SK-N-SH (cell line): ENCODE measurements around the gene DENND1A. TPM values are rescaled to one million over a fixed set of nuclear protein-coding genes. Genes with fewer than 3 reads are reported as not detected.
"Not testable (repeated sequence)": the region's sequence is repeated elsewhere in the genome, so short reads cannot be mapped to it uniquely, and the experiment has no call there.

Experiments
- CTCF ChIA-PET: fragments of 300-600, 350-600 bp; formaldehyde crosslinking; extraction: SDS; loops from one replicate; lab custom pipeline; 2021; lab: Yijun Ruan, JAX
- POLR2A ChIA-PET: fragments of 350-600 bp; sonication (Branson Sonifier 250); formaldehyde crosslinking; extraction: SDS; loops from one replicate; lab custom pipeline; 2020; ENCODE audit warnings: antibody characterized with exemption, inconsistent platforms; lab: Yijun Ruan, JAX
- DNase-seq: peaks from one replicate; pipeline ENCODE4 v3.0.0; 2012
- H2AFZ ChIP-seq: fragments of 200-600 bp; sonication (generic); 2 replicates; pipeline ENCODE4 v1.8.1; 2016; ENCODE audit warnings: antibody characterized with exemption, mild to moderate bottlenecking, low read depth
- H3F3A ChIP-seq: fragments of 200-600 bp; sonication (generic); replicated peaks from 2 replicates; pipeline ENCODE3; 2016; ENCODE audit warnings: antibody characterized with exemption, mild to moderate bottlenecking; ENCODE audit not compliant: insufficient read depth
- H3K27ac ChIP-seq, 2 experiments: fragments of 200-500 bp in 1 of 2; fragments of 200-600 bp in 1 of 2; sonication (Bioruptor generic) in 1 of 2; sonication (generic), shearing (Covaris generic) in 1 of 2; 2 replicates each; pipeline versions ENCODE4 v1.5.1 to v1.6.1; 2014 to 2016; ENCODE audit warnings: low read depth in 2 of 2, inconsistent platforms in 1 of 2, low read length in 1 of 2, mild to moderate bottlenecking in 1 of 2, mixed read lengths in 1 of 2
- H3K27me3 ChIP-seq: fragments of 200-600 bp; sonication (generic), shearing (Covaris generic); 2 replicates; pipeline ENCODE4 v1.6.1; 2016; ENCODE audit warnings: mixed run types; ENCODE audit not compliant: insufficient read depth
- H3K36me3 ChIP-seq, 2 experiments: fragments of 200-500 bp in 1 of 2; fragments of 200-600 bp in 1 of 2; sonication (Bioruptor generic) in 1 of 2; sonication (generic) in 1 of 2; replicated peaks in 1 of 2; 2 replicates each; pipeline versions ENCODE3 to v1.5.1; 2014 to 2016; ENCODE audit warnings: low read length in 1 of 2, mild to moderate bottlenecking in 1 of 2; ENCODE audit not compliant: insufficient read depth in 2 of 2, control insufficient read depth in 1 of 2
- H3K4me1 ChIP-seq, 2 experiments: fragments of 200-500 bp in 1 of 2; fragments of 200-600 bp in 1 of 2; sonication (Bioruptor generic) in 1 of 2; sonication (generic), shearing (Covaris generic) in 1 of 2; 2 replicates each; pipeline versions ENCODE4 v1.5.1 to v1.6.1; 2014 to 2016; ENCODE audit warnings: low read depth in 1 of 2, low read length in 1 of 2, mixed run types in 1 of 2; ENCODE audit not compliant: insufficient read depth in 2 of 2, control insufficient read depth in 1 of 2
- H3K4me2 ChIP-seq: fragments of 200-600 bp; sonication (generic), shearing (Covaris generic); 2 replicates; pipeline ENCODE4 v1.6.1; 2017; ENCODE audit warnings: mixed run types
- H3K4me3 ChIP-seq, 2 experiments: fragments of 200-500 bp in 1 of 2; fragments of 200-600 bp in 1 of 2; sonication (Bioruptor generic) in 1 of 2; sonication (generic), shearing (Covaris generic) in 1 of 2; 2 replicates each; pipeline versions ENCODE4 v1.5.1 to v1.8.1; 2014 to 2016; ENCODE audit warnings: low read depth in 2 of 2, inconsistent platforms in 1 of 2, low read length in 1 of 2, mild to moderate bottlenecking in 1 of 2, mixed read lengths in 1 of 2, moderate library complexity in 1 of 2
- H3K79me2 ChIP-seq: fragments of 200-600 bp; sonication (generic); 2 replicates; pipeline ENCODE4 v1.8.1; 2017; ENCODE audit warnings: mild to moderate bottlenecking; ENCODE audit not compliant: insufficient read depth
- H3K9ac ChIP-seq: fragments of 200-600 bp; sonication (generic); 2 replicates; pipeline ENCODE4 v1.6.1; 2017; ENCODE audit warnings: mixed run types
- H3K9me2 ChIP-seq: fragments of 200-600 bp; sonication (generic); 2 replicates; pipeline ENCODE4 v1.6.1; 2017; ENCODE audit warnings: mixed run types
- H3K9me3 ChIP-seq: fragments of 200-600 bp; sonication (generic); 2 replicates; pipeline ENCODE4 v1.6.1; 2017; ENCODE audit warnings: mixed run types, mild to moderate bottlenecking, moderate library complexity
- H4K20me1 ChIP-seq: fragments of 200-600 bp; sonication (generic); 2 replicates; pipeline ENCODE4 v1.6.1; 2017; ENCODE audit warnings: mild to moderate bottlenecking, mixed run types; ENCODE audit not compliant: insufficient read depth
- CHD2 ChIP-seq: fragments of 150-350 bp; IDR thresholded peaks from 2 replicates; pipeline ENCODE4 v1.6.1; 2018; ENCODE audit warnings: low read length; ENCODE audit not compliant: partially characterized antibody
- CTCF ChIP-seq: fragments of 200-600 bp; sonication (generic); IDR thresholded peaks from 2 replicates; pipeline ENCODE4 v1.6.1; 2017; ENCODE audit warnings: antibody characterized with exemption, mild to moderate bottlenecking, moderate library complexity
- ELF1 ChIP-seq: IDR thresholded peaks from 2 replicates; pipeline ENCODE4 v1.4.0; 2012
- FOXM1 ChIP-seq: IDR thresholded peaks from 2 replicates; pipeline ENCODE4 v1.4.0; 2012; ENCODE audit warnings: low read depth, mild to moderate bottlenecking
- GABPA ChIP-seq: IDR thresholded peaks from 2 replicates; pipeline ENCODE4 v1.4.0; 2012; ENCODE audit warnings: low read depth, mild to moderate bottlenecking
- MEF2A ChIP-seq: IDR thresholded peaks from 2 replicates; pipeline ENCODE4 v1.4.0; 2012; ENCODE audit warnings: low read depth, borderline replicate concordance
- NFIC ChIP-seq: IDR thresholded peaks from 2 replicates; pipeline ENCODE4 v1.4.0; 2012; ENCODE audit warnings: borderline replicate concordance
- POLR2AphosphoS5 ChIP-seq: IDR thresholded peaks from 2 replicates; pipeline ENCODE4 v1.6.1; 2012; ENCODE audit warnings: low read depth, low read length
- RAD21 ChIP-seq: IDR thresholded peaks from 2 replicates; pipeline ENCODE4 v1.6.1; 2012; ENCODE audit warnings: mild to moderate bottlenecking, low read length
- RCOR1 ChIP-seq: fragments of 150-350 bp; IDR thresholded peaks from 2 replicates; pipeline ENCODE4 v1.6.1; 2017; ENCODE audit warnings: antibody characterized with exemption, low read length
- SMC3 ChIP-seq: IDR thresholded peaks from 2 replicates; pipeline ENCODE4 v1.6.1; 2012; ENCODE audit warnings: low read depth, low read length, improper control_type of control experiment
- TCF12 ChIP-seq: IDR thresholded peaks from 2 replicates; pipeline ENCODE4 v1.4.0; 2012
- TEAD4 ChIP-seq: IDR thresholded peaks from 2 replicates; pipeline ENCODE4 v1.4.0; 2012; ENCODE audit warnings: mild to moderate bottlenecking, borderline replicate concordance; ENCODE audit not compliant: insufficient read depth
- USF2 ChIP-seq: fragments of 150-350 bp; IDR thresholded peaks from 2 replicates; pipeline ENCODE4 v1.6.1; 2017; ENCODE audit warnings: antibody characterized with exemption, low read length, low read depth, borderline replicate concordance
- WGBS: methylation state at CpG from one replicate; pipeline ENCODE4 v1.1.6; 2017; ENCODE audit warnings: low lambda C conversion rate; 5-methylcytosine and 5-hydroxymethylcytosine counted together
- polyA plus RNA-seq, 3 experiments: library from polyadenylated mRNA; depleted of rRNA; stranded (reverse); fragments of >200 nt; gene quantifications; 2 replicates each; pipeline ENCODE4 v1.2.3, GENCODE V29; 2012

Gene DENND1A
- polyA plus RNA-seq, 1 of the 3 experiments (the other 2 are of a cell fraction) = 25.4 TPM

- no peak for DNase-seq
- WGBS = 87% methylated on average over 13 of the region's 13 CpGs
- Histone ChIP-seq H2AFZ (no peak overlapping the region), H3K36me3 (peaks cover 0 to 2% of the 10 kb centered on the region in 2 experiments), H3K79me2 (no peaks in the 10 kb centered on the region), H3K4me3 (no peak overlapping the region), H3K9ac (no peak overlapping the region), H3K9me2 (no peaks in the 10 kb centered on the region), H4K20me1 (no peaks in the 10 kb centered on the region), H3K27ac (no peak overlapping the region), H3K4me1 (no peaks in the 10 kb centered on the region; a peak in 1 of 4 replicates), H3K9me3 (no peaks in the 10 kb centered on the region), H3F3A (no peaks in the 10 kb centered on the region), H3K4me2 (no peak overlapping the region), H3K27me3 (no peaks in the 10 kb centered on the region)
- TF ChIP-seq CHD2 (no peak), FOXM1 (no peak), USF2 (no peak), MEF2A (no peak), RAD21 (no peak), TCF12 (no peak), RCOR1 (no peak), SMC3 (no peak), GABPA (no peak), ELF1 (no peak), NFIC (no peak), POLR2AphosphoS5 (no peak)
- ChIA-PET POLR2A (no interaction called here), CTCF (interaction anchor here (0.6 to 3.5 kb wide), 19 partner anchors 10 to 1352 kb away, joined by 3 to 20 read pairs (median 5); partner anchors contain the start of gene LHX2)
Observed at GRCh38 chr9:123400926-123401503, 528.9 kb downstream of the DENND1A start.

GRCh38 chr9:123399803-123400378 is 530.0 kb downstream of the DENND1A start:
- H3K27me3 ChIP-seq = no peaks in the 10 kb centered on the region
- peaks cover 0 to 6% of the 10 kb centered on the region in 2 experiments; a peak in 1 of 4 replicates for H3K4me1 ChIP-seq
- no peaks in the 10 kb centered on the region for H4K20me1 ChIP-seq
- H3K27ac ChIP-seq = no peak overlapping the region
- H3K36me3 ChIP-seq = peaks cover 0 to 2% of the 10 kb centered on the region in 2 experiments
- no peaks in the 10 kb centered on the region for H3K9me2 ChIP-seq
- no peak overlapping the region for H3K4me2 ChIP-seq
- ChIA-PET CTCF (interaction anchor here (0.5 to 3.5 kb wide), 11 partner anchors 9 to 641 kb away, joined by 3 to 20 read pairs (median 3); no protein-coding TSS in a partner anchor), POLR2A (no interaction called here)
- H3K9ac ChIP-seq = no peak overlapping the region
- 90% methylated on average over 9 of the region's 11 CpGs for WGBS
- no peak overlapping the region for H2AFZ ChIP-seq
- H3K9me3 ChIP-seq = no peaks in the 10 kb centered on the region
- no peaks in the 10 kb centered on the region for H3K79me2 ChIP-seq
- peak; percentile 63 for DNase-seq
- no peak overlapping the region for H3K4me3 ChIP-seq
- no peaks in the 10 kb centered on the region for H3F3A ChIP-seq
- peak; percentile 56 for TF ChIP-seq CTCF
- no peak for TF ChIP-seq TEAD4
- TF ChIP-seq USF2 = no peak

GRCh38 chr9:123398938-123399337 is 531.0 kb downstream of the DENND1A start:
- H3K27ac ChIP-seq, H3K36me3 ChIP-seq, H3K79me2 ChIP-seq, POLR2A ChIA-PET, H3K27me3 ChIP-seq, H4K20me1 ChIP-seq, H3K4me3 ChIP-seq, H3K9me3 ChIP-seq, DNase-seq, H3K9me2 ChIP-seq, H3F3A ChIP-seq, H2AFZ ChIP-seq, H3K4me2 ChIP-seq, H3K9ac ChIP-seq: not testable (repeated sequence)
- CTCF ChIA-PET = interaction anchor here (0.7 to 2.0 kb wide), 6 partner anchors 13 to 995 kb away, joined by 3 to 12 read pairs (median 3); no protein-coding TSS in a partner anchor
- peaks cover 0 to 11% of the 10 kb centered on the region in 2 experiments; a peak in 1 of 4 replicates for H3K4me1 ChIP-seq
- 93% methylated on average over 9 of the region's 14 CpGs for WGBS
